Endothelial cell of umbilical vein (primary cell): ENCODE results near the gene NR6A1.
"Not testable (repeated sequence)": the region's sequence is repeated elsewhere in the genome, so short reads cannot be mapped to it uniquely, and the experiment has no call there.

Experiments used
- EZH2 ChIP-seq: IDR thresholded peaks from 2 replicates; pipeline ENCODE4 v1.6.1; 2012; ENCODE audit warnings: borderline replicate concordance, low read depth, mild to moderate bottlenecking, moderate library complexity, low read length, inconsistent platforms; ENCODE audit not compliant: severe bottlenecking
- JUN ChIP-seq: IDR thresholded peaks from 2 replicates; pipeline ENCODE4 v1.6.1; 2011; ENCODE audit warnings: borderline replicate concordance, low read depth; ENCODE audit not compliant: insufficient read length, insufficient read depth
- MYC ChIP-seq: IDR thresholded peaks from one replicate; pipeline ENCODE4 v1.6.1; 2011; ENCODE audit warnings: mild to moderate bottlenecking, low read depth, low read length
- POLR2A ChIP-seq: IDR thresholded peaks from 2 replicates; pipeline ENCODE4 v1.6.1; 2012; ENCODE audit warnings: low read depth, mild to moderate bottlenecking, control low read depth, low read length
- POLR2AphosphoS5 ChIP-seq: IDR thresholded peaks from 2 replicates; pipeline ENCODE4 v1.6.1; 2012; ENCODE audit warnings: low read depth, mild to moderate bottlenecking, control low read depth, low read length, moderate library complexity; ENCODE audit not compliant: insufficient read depth
- TF ChIP-seq, protein P1 (sequence below), 2 donors: IDR thresholded peaks; 1 replicate in 1 of 2; 2 replicates in 1 of 2; pipeline ENCODE4 v1.5.1; 2011; ENCODE audit warnings: low read length in 2 of 2, mild to moderate bottlenecking in 2 of 2, moderate library complexity in 2 of 2, control low read depth in 1 of 2, inconsistent platforms in 1 of 2, low read depth in 1 of 2; ENCODE audit not compliant: insufficient read depth in 1 of 2; ENCODE audit errors: extremely low read depth in 1 of 2

DNA sequence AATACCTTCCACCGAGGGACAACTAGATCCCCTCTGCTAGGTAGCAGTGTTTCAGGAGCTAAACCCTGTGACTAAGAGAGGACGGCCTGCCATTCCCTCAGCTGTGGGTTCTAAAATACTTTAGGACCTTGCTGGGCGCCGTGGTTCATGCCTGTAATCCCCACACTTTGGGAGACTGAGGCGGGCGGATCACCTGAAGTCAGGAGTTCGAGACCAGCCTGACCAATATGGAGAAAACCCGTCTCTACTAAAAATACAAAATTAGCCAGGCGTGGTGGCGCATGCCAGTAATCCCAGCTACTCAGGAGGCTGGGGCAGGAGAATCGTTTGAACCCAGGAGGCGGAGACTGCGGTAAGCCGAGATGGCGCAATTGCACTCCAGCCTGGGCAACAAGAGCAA is 1.8 kb upstream of the NR6A1 start:
- TF ChIP-seq POLR2A, JUN, POLR2AphosphoS5, EZH2, MYC: not testable (repeated sequence)
- TF ChIP-seq, protein P1, sequence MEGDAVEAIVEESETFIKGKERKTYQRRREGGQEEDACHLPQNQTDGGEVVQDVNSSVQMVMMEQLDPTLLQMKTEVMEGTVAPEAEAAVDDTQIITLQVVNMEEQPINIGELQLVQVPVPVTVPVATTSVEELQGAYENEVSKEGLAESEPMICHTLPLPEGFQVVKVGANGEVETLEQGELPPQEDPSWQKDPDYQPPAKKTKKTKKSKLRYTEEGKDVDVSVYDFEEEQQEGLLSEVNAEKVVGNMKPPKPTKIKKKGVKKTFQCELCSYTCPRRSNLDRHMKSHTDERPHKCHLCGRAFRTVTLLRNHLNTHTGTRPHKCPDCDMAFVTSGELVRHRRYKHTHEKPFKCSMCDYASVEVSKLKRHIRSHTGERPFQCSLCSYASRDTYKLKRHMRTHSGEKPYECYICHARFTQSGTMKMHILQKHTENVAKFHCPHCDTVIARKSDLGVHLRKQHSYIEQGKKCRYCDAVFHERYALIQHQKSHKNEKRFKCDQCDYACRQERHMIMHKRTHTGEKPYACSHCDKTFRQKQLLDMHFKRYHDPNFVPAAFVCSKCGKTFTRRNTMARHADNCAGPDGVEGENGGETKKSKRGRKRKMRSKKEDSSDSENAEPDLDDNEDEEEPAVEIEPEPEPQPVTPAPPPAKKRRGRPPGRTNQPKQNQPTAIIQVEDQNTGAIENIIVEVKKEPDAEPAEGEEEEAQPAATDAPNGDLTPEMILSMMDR (IDR thresholded peaks at IDR 0.05; ENCODE audit: extremely low read depth in 1 of 2, insufficient read depth in 1 of 2, low read depth in 1 of 2, low read length in 2 of 2) = not testable (repeated sequence)
